ENCODE results near the gene CEMIP. TPM values are rescaled to one million over a fixed set of nuclear protein-coding genes. Genes with fewer than 3 reads are reported as not detected.

CEMIP gene
- total RNA-seq, 4 donors from 2014 or later, result 0.04 TPM; not detected in 3

DNA sequence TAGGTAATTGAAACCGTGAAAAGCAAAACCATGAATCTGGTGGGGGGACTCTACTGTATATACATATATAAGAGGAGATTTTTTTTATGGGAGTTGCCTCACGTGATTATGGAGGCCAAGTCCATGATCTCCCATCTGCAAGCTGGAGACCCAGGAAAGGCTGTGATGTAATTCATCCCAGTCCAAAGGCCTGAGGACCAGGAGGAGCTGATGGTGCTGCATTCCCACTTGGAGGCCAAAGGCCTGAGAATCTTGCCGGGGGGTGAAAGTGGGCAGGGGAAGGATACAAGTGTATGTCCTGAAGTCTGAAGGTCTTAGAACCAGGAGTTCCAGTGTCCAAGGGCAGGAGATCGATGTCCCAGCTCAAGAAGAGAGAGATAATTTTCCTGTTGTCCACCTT is 37.1 kb upstream of the CEMIP start:
- Histone ChIP-seq H3K27ac (no peak overlapping the region), H3K36me3 (no peaks in the 10 kb centered on the region), H3K9me3 (no peaks in the 10 kb centered on the region), H3K4me3 (no peak overlapping the region), H3K27me3 (no peaks in the 10 kb centered on the region), H3K4me1 (no peaks in the 10 kb centered on the region)
- no peak for DNase-seq
- no peak for ATAC-seq
- intact Hi-C loops (cut with DNase I; ENCODE audit: low total_unique reads) (no loop called here), in situ Hi-C loops (cut with MboI; ENCODE audit: low sequenced_read_pairs in 4 of 4) (no loop called here)
- no peak for TF ChIP-seq POLR2A (IDR thresholded peaks at IDR 0.05)
- TF ChIP-seq, protein P1, sequence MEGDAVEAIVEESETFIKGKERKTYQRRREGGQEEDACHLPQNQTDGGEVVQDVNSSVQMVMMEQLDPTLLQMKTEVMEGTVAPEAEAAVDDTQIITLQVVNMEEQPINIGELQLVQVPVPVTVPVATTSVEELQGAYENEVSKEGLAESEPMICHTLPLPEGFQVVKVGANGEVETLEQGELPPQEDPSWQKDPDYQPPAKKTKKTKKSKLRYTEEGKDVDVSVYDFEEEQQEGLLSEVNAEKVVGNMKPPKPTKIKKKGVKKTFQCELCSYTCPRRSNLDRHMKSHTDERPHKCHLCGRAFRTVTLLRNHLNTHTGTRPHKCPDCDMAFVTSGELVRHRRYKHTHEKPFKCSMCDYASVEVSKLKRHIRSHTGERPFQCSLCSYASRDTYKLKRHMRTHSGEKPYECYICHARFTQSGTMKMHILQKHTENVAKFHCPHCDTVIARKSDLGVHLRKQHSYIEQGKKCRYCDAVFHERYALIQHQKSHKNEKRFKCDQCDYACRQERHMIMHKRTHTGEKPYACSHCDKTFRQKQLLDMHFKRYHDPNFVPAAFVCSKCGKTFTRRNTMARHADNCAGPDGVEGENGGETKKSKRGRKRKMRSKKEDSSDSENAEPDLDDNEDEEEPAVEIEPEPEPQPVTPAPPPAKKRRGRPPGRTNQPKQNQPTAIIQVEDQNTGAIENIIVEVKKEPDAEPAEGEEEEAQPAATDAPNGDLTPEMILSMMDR (IDR thresholded peaks at IDR 0.05 in 4 of 5, conservative IDR thresholded peaks at IDR 0.05 in 1 of 5), result no peak

DNA sequence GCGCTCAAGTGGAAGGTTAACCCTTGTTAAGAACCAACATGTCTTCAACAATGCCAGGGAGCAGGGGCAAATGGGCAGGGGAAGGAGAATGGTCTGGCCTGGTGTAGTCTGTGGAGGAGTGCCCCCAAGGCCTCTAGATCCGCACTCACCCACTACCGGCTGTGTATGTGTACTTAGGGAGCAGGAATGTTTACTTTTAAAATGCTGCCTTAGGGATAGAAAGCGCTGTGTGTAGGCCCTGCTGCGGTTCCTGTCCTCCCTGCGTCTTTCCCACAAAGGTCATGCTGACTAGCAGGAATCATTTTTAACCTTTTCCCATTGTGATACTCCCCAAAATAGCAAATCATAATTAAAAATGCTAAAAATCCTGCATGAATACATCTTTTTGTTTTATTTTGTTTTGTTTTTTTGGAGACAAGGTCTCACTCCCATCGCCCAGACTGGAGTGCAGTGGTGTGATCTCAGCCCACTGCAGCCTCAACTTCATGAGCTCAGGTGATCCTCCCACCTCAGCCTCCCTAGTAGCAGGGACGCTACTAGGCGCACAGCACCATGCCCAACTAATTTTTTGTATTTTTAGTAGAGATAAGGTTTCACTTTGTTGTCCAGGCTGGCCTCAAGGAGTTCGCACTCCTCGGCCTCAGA is 35.9 kb upstream of the CEMIP start:
- Histone ChIP-seq H3K27me3 (no peaks in the 10 kb centered on the region), H3K27ac (no peak overlapping the region), H3K4me1 (no peaks in the 10 kb centered on the region), H3K36me3 (no peaks in the 10 kb centered on the region), H3K9me3 (no peaks in the 10 kb centered on the region), H3K4me3 (no peak overlapping the region)
- DNase-seq (no peak), ATAC-seq (no peak)
- in situ Hi-C loops (cut with MboI; ENCODE audit: low sequenced_read_pairs in 4 of 4), result no loop called here
- intact Hi-C loops (cut with DNase I; ENCODE audit: low total_unique reads), result no loop called here
- TF ChIP-seq, protein P1 (IDR thresholded peaks at IDR 0.05 in 4 of 5, conservative IDR thresholded peaks at IDR 0.05 in 1 of 5), result no peak
- no peak for TF ChIP-seq POLR2A (IDR thresholded peaks at IDR 0.05)

DNA sequence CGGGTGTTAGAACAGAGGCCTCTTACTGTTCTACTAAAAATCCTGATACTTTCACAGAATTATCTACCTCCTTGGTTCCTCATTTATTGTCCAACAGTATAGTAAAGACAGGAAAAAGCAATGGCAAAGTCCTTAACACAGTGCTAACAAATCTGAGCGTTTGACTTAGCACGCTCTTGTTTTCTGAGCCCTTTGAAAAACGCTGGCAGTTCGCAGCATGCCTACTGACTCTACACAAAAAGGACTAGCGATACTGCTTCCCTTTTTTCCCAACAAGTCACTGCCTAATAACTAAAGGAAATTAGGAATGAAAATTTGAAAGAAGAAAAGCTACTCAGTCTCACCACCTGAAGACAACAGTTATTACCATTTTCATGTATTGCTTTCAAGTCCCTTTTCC is 34.8 kb upstream of the CEMIP start:
- H3K36me3 ChIP-seq, result no peaks in the 10 kb centered on the region
- in situ Hi-C loops (cut with MboI; ENCODE audit: low sequenced_read_pairs in 4 of 4), result no loop called here

DNA sequence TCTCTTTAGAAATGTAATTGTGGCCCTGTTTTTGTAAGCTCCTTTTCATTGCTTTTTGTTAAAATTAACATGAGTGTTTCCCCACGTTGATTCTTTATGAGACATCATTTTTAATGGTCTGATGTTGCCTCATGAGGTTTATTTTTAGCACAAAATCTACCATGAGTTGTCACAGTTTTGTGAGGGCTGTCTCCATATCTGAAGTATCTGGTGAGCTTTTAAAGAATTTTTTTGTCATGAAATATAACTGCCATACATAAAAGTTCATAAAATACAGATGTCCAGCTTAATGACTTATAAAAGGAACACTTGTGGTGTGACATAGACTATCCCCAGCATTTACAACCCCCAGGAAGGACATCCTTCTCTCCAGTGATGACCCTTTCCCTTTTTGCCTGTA is 34.3 kb upstream of the CEMIP start:
- Histone ChIP-seq H3K27me3 (no peaks in the 10 kb centered on the region), H3K36me3 (no peaks in the 10 kb centered on the region), H3K9me3 (no peaks in the 10 kb centered on the region), H3K27ac (no peak overlapping the region), H3K4me3 (no peak overlapping the region), H3K4me1 (no peaks in the 10 kb centered on the region)
- intact Hi-C loops (cut with DNase I; ENCODE audit: low total_unique reads) (no loop called here), in situ Hi-C loops (cut with MboI; ENCODE audit: low sequenced_read_pairs in 4 of 4) (no loop called here)
- ATAC-seq (no peak), DNase-seq (no peak)
- no peak for TF ChIP-seq POLR2A (IDR thresholded peaks at IDR 0.05)

More for the DNA sequence above, 34.8 kb upstream of the CEMIP start:
- Histone ChIP-seq H3K27me3 (no peaks in the 10 kb centered on the region), H3K4me1 (no peaks in the 10 kb centered on the region), H3K4me3 (no peak overlapping the region), H3K9me3 (no peaks in the 10 kb centered on the region), H3K27ac (no peak overlapping the region)
- no peak for DNase-seq
- intact Hi-C loops (cut with DNase I; ENCODE audit: low total_unique reads), result no loop called here
- TF ChIP-seq, protein P1 (IDR thresholded peaks at IDR 0.05 in 4 of 5, conservative IDR thresholded peaks at IDR 0.05 in 1 of 5), result no peak
- no peak for TF ChIP-seq POLR2A (IDR thresholded peaks at IDR 0.05)
- ATAC-seq, result no peak

DNA sequence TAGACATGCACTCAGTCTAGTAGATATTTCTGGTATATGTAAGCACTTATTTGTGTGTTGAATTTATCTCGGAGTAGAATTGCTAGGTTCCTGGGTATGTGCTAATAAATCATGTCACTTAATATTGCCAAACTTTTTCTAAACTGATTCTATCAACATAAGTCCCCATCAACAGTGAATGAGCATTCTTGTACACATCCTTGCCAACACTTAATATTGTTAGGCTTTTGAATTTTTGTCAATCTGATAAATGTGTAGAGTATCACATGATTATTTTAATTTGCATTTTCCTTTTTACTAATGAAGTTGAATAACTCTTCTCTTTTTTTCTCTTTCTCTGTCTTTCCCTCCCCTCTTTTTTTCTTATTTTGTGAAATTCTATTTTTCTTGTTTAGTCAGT is 33.3 kb upstream of the CEMIP start:
- intact Hi-C loops (cut with DNase I; ENCODE audit: low total_unique reads), result no loop called here

More for the DNA sequence above, 33.3 kb upstream of the CEMIP start:
- Histone ChIP-seq H3K27me3 (no peaks in the 10 kb centered on the region), H3K27ac (no peak overlapping the region), H3K4me1 (no peaks in the 10 kb centered on the region), H3K36me3 (no peaks in the 10 kb centered on the region), H3K9me3 (no peaks in the 10 kb centered on the region), H3K4me3 (no peak overlapping the region)
- TF ChIP-seq, protein P1 (IDR thresholded peaks at IDR 0.05 in 4 of 5, conservative IDR thresholded peaks at IDR 0.05 in 1 of 5), result no peak
- no peak for TF ChIP-seq POLR2A (IDR thresholded peaks at IDR 0.05)
- DNase-seq (no peak), ATAC-seq (no peak)
- in situ Hi-C loops (cut with MboI; ENCODE audit: low sequenced_read_pairs in 4 of 4), result no loop called here
